NCI-H1048 (cell line): ENCODE measurements around the gene UQCC5.

Experiments used
- DNase-seq: peaks from one replicate; lab custom pipeline; 2025; lab: John Stamatoyannopoulos, UW

UQCC5 gene

GRCh38 chr3:52570076-52570475 lies 33.7 kb downstream of the UQCC5 start:
- no peak for DNase-seq

- no peak for DNase-seq
Measured at GRCh38 chr3:52572221-52572620, 35.8 kb downstream of the UQCC5 start.

GRCh38 chr3:52574056-52574965 lies 37.9 kb downstream of the UQCC5 start:
- DNase-seq: no peak
